ENCODE results near the gene TMEM209. TPM values are rescaled to one million over a fixed set of nuclear protein-coding genes. Genes with fewer than 3 reads are reported as not detected.

TMEM209 gene
- total RNA-seq, 2 experiments from 2014 or later = 18.3 to 18.8 TPM

GRCh38 chr7:130131191-130131834 lies 73.9 kb downstream of the TMEM209 start:
- H3K36me3 ChIP-seq (ENCODE audit: insufficient read depth, low read length) = peaks cover 54% of the 10 kb centered on the region
- H3K36me3 Mint-ChIP-seq (ENCODE audit: low read depth) = peaks cover 81% of the 10 kb centered on the region

GRCh38 chr7:130129011-130129411 lies 76.2 kb downstream of the TMEM209 start:
- no peaks in the 10 kb centered on the region for H3K9me3 Mint-ChIP-seq
- H3K4me3 Mint-ChIP-seq = no peak overlapping the region
- no peaks in the 10 kb centered on the region for H3K4me1 Mint-ChIP-seq (ENCODE audit: low read depth)
- TF ChIP-seq CTCF (IDR thresholded peaks at IDR 0.05) = no peak
- H3K27ac ChIP-seq (ENCODE audit: low read depth in 1 of 2, low read length in 2 of 2) = no peak overlapping the region
- H3K4me1 ChIP-seq (ENCODE audit: insufficient read depth, low read length) = no peaks in the 10 kb centered on the region
- peaks cover 68% of the 10 kb centered on the region for H3K36me3 ChIP-seq (ENCODE audit: insufficient read depth, low read length)
- H3K9me3 ChIP-seq (ENCODE audit: control insufficient read depth in 1 of 2, insufficient read depth in 1 of 2, low read length in 2 of 2) = no peaks in the 10 kb centered on the region
- POLR2A ChIA-PET = no interaction called here
- DNase-seq (no peak), ATAC-seq (ENCODE audit: poor library complexity) (no peak)
- no peaks in the 10 kb centered on the region for H3K27me3 ChIP-seq (ENCODE audit: control insufficient read depth in 1 of 2, insufficient read depth in 2 of 2, low read length in 2 of 2)
- no peak overlapping the region for H3K27ac Mint-ChIP-seq
- peaks cover 81% of the 10 kb centered on the region for H3K36me3 Mint-ChIP-seq (ENCODE audit: low read depth)
- intact Hi-C loops (cut with DNase I, micrococcal nuclease) = no loop called here
- H3K4me3 ChIP-seq (ENCODE audit: low read length) = no peak overlapping the region
- CTCF ChIA-PET = interaction anchor here (1.5 kb wide), 1 partner anchor 14 kb away, joined by 3 read pairs; no protein-coding TSS in a partner anchor
- H3K27me3 Mint-ChIP-seq = no peaks in the 10 kb centered on the region

More at GRCh38 chr7:130131191-130131834, 73.9 kb downstream of the TMEM209 start:
- CTCF ChIA-PET = no interaction called here
- Histone ChIP-seq H3K4me1 (ENCODE audit: insufficient read depth, low read length) (no peaks in the 10 kb centered on the region), H3K27me3 (ENCODE audit: control insufficient read depth in 1 of 2, insufficient read depth in 2 of 2, low read length in 2 of 2) (no peaks in the 10 kb centered on the region), H3K4me3 (ENCODE audit: low read length) (no peak overlapping the region), H3K27ac (ENCODE audit: low read depth in 1 of 2, low read length in 2 of 2) (no peak overlapping the region), H3K9me3 (ENCODE audit: control insufficient read depth in 1 of 2, insufficient read depth in 1 of 2, low read length in 2 of 2) (no peaks in the 10 kb centered on the region)
- H3K4me3 Mint-ChIP-seq = no peak overlapping the region
- TF ChIP-seq CTCF (IDR thresholded peaks at IDR 0.05) = no peak
- H3K4me1 Mint-ChIP-seq (ENCODE audit: low read depth) = peaks cover 3% of the 10 kb centered on the region
- intact Hi-C loops (cut with DNase I, micrococcal nuclease) = no loop called here
- POLR2A ChIA-PET = no interaction called here
- DNase-seq (no peak), ATAC-seq (ENCODE audit: poor library complexity) (no peak)
- no peaks in the 10 kb centered on the region for H3K9me3 Mint-ChIP-seq
- no peak overlapping the region for H3K27ac Mint-ChIP-seq
- no peaks in the 10 kb centered on the region for H3K27me3 Mint-ChIP-seq

GRCh38 chr7:130127821-130128317 lies 77.3 kb downstream of the TMEM209 start:
- H3K27me3 Mint-ChIP-seq = no peaks in the 10 kb centered on the region
- intact Hi-C loops (cut with DNase I, micrococcal nuclease) = no loop called here
- Histone ChIP-seq H3K4me3 (ENCODE audit: low read length) (no peak overlapping the region), H3K36me3 (ENCODE audit: insufficient read depth, low read length) (peaks cover 78% of the 10 kb centered on the region), H3K4me1 (ENCODE audit: insufficient read depth, low read length) (no peaks in the 10 kb centered on the region), H3K27ac (ENCODE audit: low read depth in 1 of 2, low read length in 2 of 2) (no peak overlapping the region), H3K9me3 (ENCODE audit: control insufficient read depth in 1 of 2, insufficient read depth in 1 of 2, low read length in 2 of 2) (no peaks in the 10 kb centered on the region), H3K27me3 (ENCODE audit: control insufficient read depth in 1 of 2, insufficient read depth in 2 of 2, low read length in 2 of 2) (no peaks in the 10 kb centered on the region)
- peaks cover 84% of the 10 kb centered on the region for H3K36me3 Mint-ChIP-seq (ENCODE audit: low read depth)
- H3K9me3 Mint-ChIP-seq = no peaks in the 10 kb centered on the region
- TF ChIP-seq CTCF (IDR thresholded peaks at IDR 0.05) = no peak
- ATAC-seq (ENCODE audit: poor library complexity) = no peak
- no peak overlapping the region for H3K27ac Mint-ChIP-seq
- no peak for DNase-seq
- POLR2A ChIA-PET = no interaction called here
- no peaks in the 10 kb centered on the region for H3K4me1 Mint-ChIP-seq (ENCODE audit: low read depth)
- CTCF ChIA-PET = interaction anchor here (1.5 kb wide), 1 partner anchor 13 kb away, joined by 3 read pairs; no protein-coding TSS in a partner anchor
- no peak overlapping the region for H3K4me3 Mint-ChIP-seq
